NT2/D1 (cell line): ENCODE results near the gene MYBPC3.

Experiments
- SUZ12 ChIP-seq: IDR thresholded peaks from 2 replicates; pipeline ENCODE4 v1.6.1; 2011; ENCODE audit not compliant: insufficient read length, insufficient read depth; ENCODE audit errors: extremely low read depth
- YY1 ChIP-seq: IDR thresholded peaks from 2 replicates; pipeline ENCODE4 v1.6.1; 2011; ENCODE audit not compliant: insufficient read length, insufficient read depth

DNA sequence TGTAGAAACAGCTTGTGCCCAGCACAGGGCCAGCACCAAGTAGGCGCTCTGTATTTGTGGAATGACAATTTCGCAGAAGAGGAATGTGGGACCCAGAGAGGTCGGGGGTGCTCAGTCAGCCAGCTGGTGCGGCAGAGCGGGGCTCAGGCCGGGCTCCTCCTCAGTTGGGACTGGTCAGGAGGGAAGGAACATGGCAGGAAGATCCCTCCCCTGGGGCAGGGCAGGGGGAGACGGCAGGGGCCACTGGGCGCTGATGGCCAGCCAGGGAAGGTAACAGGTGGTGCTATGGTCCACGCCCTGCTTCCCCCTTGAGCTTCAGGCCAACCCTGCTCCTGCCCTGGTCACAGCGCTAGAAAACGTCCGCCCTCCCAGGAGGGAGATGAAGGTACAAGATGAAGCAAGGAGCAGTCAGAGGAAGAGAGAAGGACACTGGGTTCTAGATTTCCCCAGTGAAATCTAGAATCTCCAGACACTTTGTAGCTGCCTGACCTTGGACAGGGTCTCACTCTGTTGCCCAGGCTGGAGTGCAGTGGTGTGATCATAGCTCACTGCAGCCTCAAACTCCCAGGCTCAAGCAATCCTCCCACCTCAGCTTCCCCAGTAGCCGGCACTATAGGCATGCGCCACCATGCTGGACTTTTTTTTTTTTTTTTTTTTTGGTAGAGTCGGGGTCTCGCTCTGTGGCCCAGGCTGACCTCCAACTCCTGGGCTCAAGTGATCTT lies 39.4 kb upstream of the MYBPC3 start:
- no peak for TF ChIP-seq YY1
- no peak for TF ChIP-seq SUZ12
